HG03457 (cell line): ENCODE measurements around the gene TSEN2.

ENCODE experiments used
- ATAC-seq: cut with Tn5 transposase; IDR thresholded peaks from one replicate; pipeline ENCODE4 v1.9.1; 2021; ENCODE audit warnings: moderate number of reproducible peaks; ENCODE audit not compliant: unreplicated experiment

The TSEN2 gene

GRCh38 chr3:12545473-12545791, 61.2 kb downstream of the TSEN2 start, which contains the start of gene MKRN2OS:
Gene MKRN2OS, minus strand, starts transcription at chr3:12545499. Its CDS starts 35 bp downstream, at chr3:12545464.
- ATAC-seq, result no peak

- ATAC-seq, result no peak
Observed at GRCh38 chr3:12549971-12550760, 65.9 kb downstream of the TSEN2 start.

GRCh38 chr3:12553921-12554391, 69.7 kb downstream of the TSEN2 start:
- ATAC-seq, result no peak

GRCh38 chr3:12556314-12556689, 72.0 kb downstream of the TSEN2 start:
- ATAC-seq, result no peak

- peak; percentile 76 for ATAC-seq
Observed at GRCh38 chr3:12556690-12557472, 72.6 kb downstream of the TSEN2 start, which contains the start of gene MKRN2. Gene MKRN2, plus strand, starts transcription at chr3:12557087. Its CDS starts 64 bp downstream, at chr3:12557151.

GRCh38 chr3:12557473-12558100, 73.3 kb downstream of the TSEN2 start:
- no peak for ATAC-seq

- ATAC-seq, result no peak
Observed at GRCh38 chr3:12558706-12559105, 74.4 kb downstream of the TSEN2 start.

- ATAC-seq, result no peak
Observed at GRCh38 chr3:12559520-12559919, 75.2 kb downstream of the TSEN2 start.

- ATAC-seq, result peak; percentile 37
Observed at GRCh38 chr3:12560505-12561190, 76.4 kb downstream of the TSEN2 start.

- ATAC-seq, result no peak
Observed at GRCh38 chr3:12561397-12561796, 77.1 kb downstream of the TSEN2 start.

- no peak for ATAC-seq
Observed at GRCh38 chr3:12562451-12562850, 78.2 kb downstream of the TSEN2 start.

- no peak for ATAC-seq
Observed at GRCh38 chr3:12566976-12567375, 82.7 kb downstream of the TSEN2 start.

GRCh38 chr3:12568747-12569146, 84.5 kb downstream of the TSEN2 start:
- no peak for ATAC-seq

- no peak for ATAC-seq
Observed at GRCh38 chr3:12569836-12570235, 85.6 kb downstream of the TSEN2 start.

- ATAC-seq, result no peak
Observed at GRCh38 chr3:12571986-12572385, 87.7 kb downstream of the TSEN2 start.

- no peak for ATAC-seq
Observed at GRCh38 chr3:12574131-12574530, 89.9 kb downstream of the TSEN2 start.

- ATAC-seq, result no peak
Observed at GRCh38 chr3:12574661-12575060, 90.4 kb downstream of the TSEN2 start.

- no peak for ATAC-seq
Observed at GRCh38 chr3:12577379-12577778, 93.1 kb downstream of the TSEN2 start.

GRCh38 chr3:12578742-12579141, 94.5 kb downstream of the TSEN2 start:
- no peak for ATAC-seq

- no peak for ATAC-seq
Observed at GRCh38 chr3:12579456-12579855, 95.2 kb downstream of the TSEN2 start.

- no peak for ATAC-seq
Observed at GRCh38 chr3:12579905-12580304, 95.6 kb downstream of the TSEN2 start.
